Mesenchymal stem cell (in vitro differentiated cells and primary cell): ENCODE measurements around the gene ACTN3.

Experiments used
- DNase-seq: peaks from one replicate; pipeline ENCODE4 v3.0.0-alpha.2; 2013
- H2AFZ ChIP-seq: one replicate; pipeline ENCODE4 v1.6.1; 2013; ENCODE audit warnings: low read depth, mild to moderate bottlenecking, control low read depth, inconsistent platforms, low read length, moderate library complexity
- H2AK5ac ChIP-seq: 2 replicates; pipeline ENCODE4 v1.6.1; 2013; ENCODE audit warnings: low read length, moderate library complexity, mild to moderate bottlenecking, inconsistent platforms; ENCODE audit not compliant: severe bottlenecking
- H2BK120ac ChIP-seq: one replicate; pipeline ENCODE4 v1.6.1; 2013; ENCODE audit warnings: low read depth, mild to moderate bottlenecking, inconsistent platforms, low read length, moderate library complexity
- H2BK12ac ChIP-seq, 2 experiments: one replicate each; pipeline ENCODE4 v1.6.1; 2013; ENCODE audit warnings: inconsistent platforms in 2 of 2, low read length in 2 of 2, mild to moderate bottlenecking in 2 of 2, moderate library complexity in 2 of 2, control low read depth in 1 of 2
- H2BK15ac ChIP-seq: one replicate; pipeline ENCODE4 v1.6.1; 2013; ENCODE audit warnings: mild to moderate bottlenecking, low read depth, inconsistent platforms; ENCODE audit not compliant: poor library complexity, severe bottlenecking
- H2BK5ac ChIP-seq: 2 replicates; pipeline ENCODE4 v1.6.1; 2013; ENCODE audit warnings: low read depth, mild to moderate bottlenecking, low read length, control low read depth, inconsistent platforms; ENCODE audit not compliant: poor library complexity, severe bottlenecking
- H3K14ac ChIP-seq, 2 experiments: one replicate each; pipeline ENCODE4 v1.6.1; 2013; ENCODE audit warnings: inconsistent platforms in 2 of 2, low read length in 2 of 2, control low read depth in 1 of 2, mild to moderate bottlenecking in 1 of 2, moderate library complexity in 1 of 2
- H3K18ac ChIP-seq, 2 experiments: one replicate each; pipeline ENCODE4 v1.6.1; 2013; ENCODE audit warnings: inconsistent platforms in 2 of 2, low read length in 2 of 2, control low read depth in 1 of 2, low read depth in 1 of 2, mild to moderate bottlenecking in 1 of 2
- H3K23ac ChIP-seq, 2 experiments: one replicate each; pipeline ENCODE4 v1.6.1; 2013; ENCODE audit warnings: inconsistent platforms in 2 of 2, low read length in 2 of 2, mild to moderate bottlenecking in 2 of 2, moderate library complexity in 2 of 2, control low read depth in 1 of 2
- H3K27ac ChIP-seq: 2 replicates; pipeline ENCODE4 v1.5.1; 2013; ENCODE audit warnings: mild to moderate bottlenecking, moderate library complexity, low read length, control low read depth, inconsistent platforms; ENCODE audit not compliant: poor library complexity, severe bottlenecking
- H3K27me3 ChIP-seq, 2 experiments: 2 replicates each; pipeline versions ENCODE4 v1.6.1 to v1.7.0; 2013; ENCODE audit warnings: low read length in 2 of 2, mild to moderate bottlenecking in 2 of 2, moderate library complexity in 2 of 2, control low read depth in 1 of 2, inconsistent platforms in 1 of 2; ENCODE audit not compliant: control insufficient read depth in 1 of 2, insufficient read depth in 1 of 2
- H3K36me3 ChIP-seq, 2 experiments: 2 replicates each; pipeline versions ENCODE4 v1.6.1 to v1.7.0; 2013; ENCODE audit warnings: low read length in 2 of 2, control low read depth in 1 of 2, inconsistent platforms in 1 of 2, low read depth in 1 of 2, mild to moderate bottlenecking in 1 of 2; ENCODE audit not compliant: insufficient read depth in 2 of 2, control insufficient read depth in 1 of 2
- H3K4ac ChIP-seq, 2 experiments: one replicate each; pipeline ENCODE4 v1.6.1; 2013; ENCODE audit warnings: inconsistent platforms in 2 of 2, low read length in 2 of 2, mild to moderate bottlenecking in 2 of 2, moderate library complexity in 2 of 2, control low read depth in 1 of 2, low read depth in 1 of 2
- H3K4me1 ChIP-seq: 2 replicates; pipeline ENCODE4 v1.6.1; 2013; ENCODE audit warnings: low read depth, low read length, control low read depth; ENCODE audit not compliant: control insufficient read depth, insufficient read depth
- H3K4me2 ChIP-seq: 2 replicates; pipeline ENCODE4 v1.6.1; 2013; ENCODE audit warnings: low read length, mild to moderate bottlenecking, inconsistent platforms; ENCODE audit not compliant: poor library complexity, severe bottlenecking
- H3K4me3 ChIP-seq, 2 experiments: 2 replicates each; pipeline versions ENCODE4 v1.5.1 to v1.7.0; 2013; ENCODE audit warnings: low read length in 2 of 2, mild to moderate bottlenecking in 2 of 2, control low read depth in 1 of 2, low read depth in 1 of 2; ENCODE audit not compliant: insufficient read depth in 1 of 2
- H3K79me1 ChIP-seq: replicated peaks from 2 replicates; pipeline ENCODE4 v1.6.1; 2013; ENCODE audit warnings: mild to moderate bottlenecking, control low read depth, low read length, inconsistent platforms; ENCODE audit not compliant: poor library complexity, severe bottlenecking
- H3K9ac ChIP-seq: 2 replicates; pipeline ENCODE4 v1.7.0; 2013; ENCODE audit warnings: mild to moderate bottlenecking, low read length, moderate library complexity
- H3K9me3 ChIP-seq: 2 replicates; pipeline ENCODE4 v1.7.0; 2013; ENCODE audit warnings: mild to moderate bottlenecking, low read length; ENCODE audit not compliant: control insufficient read depth
- H4K8ac ChIP-seq: one replicate; pipeline ENCODE4 v1.6.1; 2013; ENCODE audit warnings: inconsistent platforms, mild to moderate bottlenecking, low read length, moderate library complexity
- H4K91ac ChIP-seq: one replicate; pipeline ENCODE4 v1.6.1; 2013; ENCODE audit warnings: mild to moderate bottlenecking, low read length, inconsistent platforms
- WGBS: methylation state at CpG from one replicate; pipeline ENCODE4 v1.1.7; 2013; ENCODE audit warnings: mixed read lengths; 5-methylcytosine and 5-hydroxymethylcytosine counted together

ACTN3 gene

DNA sequence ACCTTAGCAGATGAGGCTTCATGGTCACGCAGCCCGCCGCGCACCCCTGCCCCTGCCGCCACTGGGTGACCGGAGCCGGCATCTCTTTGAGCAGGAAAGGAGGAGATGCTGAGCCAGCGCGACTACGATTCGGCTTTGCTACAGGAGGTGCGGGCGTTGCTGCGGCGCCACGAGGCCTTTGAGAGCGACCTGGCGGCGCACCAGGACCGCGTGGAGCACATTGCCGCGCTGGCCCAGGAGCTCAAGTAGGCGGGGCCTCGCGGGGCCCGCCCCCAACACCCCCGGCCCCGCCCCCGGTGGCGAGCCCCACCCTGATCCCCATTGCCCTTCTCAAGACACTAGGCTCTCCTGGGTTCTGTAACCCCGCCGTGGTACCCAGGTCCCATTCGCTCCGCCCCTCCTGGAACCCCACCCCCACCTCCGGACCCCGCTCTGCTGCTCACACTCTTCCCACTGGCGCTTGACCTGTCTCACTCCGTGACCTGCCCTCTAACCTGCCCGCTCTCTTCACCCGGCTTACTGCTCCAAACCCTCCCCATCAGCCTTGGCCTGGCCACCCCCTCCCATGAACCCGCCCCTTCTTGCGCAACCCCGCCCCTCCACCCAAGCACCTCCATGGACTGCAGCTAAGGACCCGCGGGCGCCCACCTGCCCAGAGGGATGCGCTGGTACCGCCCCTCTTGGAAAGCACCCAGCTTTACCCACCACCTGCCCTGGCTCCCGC, 12.6 kb downstream of the ACTN3 start:
- H2BK120ac ChIP-seq = no peak overlapping the region
- no peak overlapping the region for H3K14ac ChIP-seq
- no peak overlapping the region for H3K9ac ChIP-seq
- H3K36me3 ChIP-seq = no peaks in the 10 kb centered on the region
- H3K4me3 ChIP-seq = peak overlapping the region in 1 of 2 experiments; percentile 29
- DNase-seq = no peak
- no peak overlapping the region for H3K27ac ChIP-seq
- no peak overlapping the region for H3K18ac ChIP-seq
- H2BK15ac ChIP-seq = no peak overlapping the region
- H3K4me1 ChIP-seq = no peaks in the 10 kb centered on the region
- WGBS = 70% methylated on average over 46 of the region's 50 CpGs
- no peak overlapping the region for H2BK12ac ChIP-seq
- no peak overlapping the region for H2AK5ac ChIP-seq
- no peaks in the 10 kb centered on the region for H3K9me3 ChIP-seq
- H4K91ac ChIP-seq = no peak overlapping the region
- no peak overlapping the region for H4K8ac ChIP-seq
- H3K4me2 ChIP-seq = no peak overlapping the region
- H2AFZ ChIP-seq = no peak overlapping the region
- H3K79me1 ChIP-seq = no peaks in the 10 kb centered on the region
- no peak overlapping the region for H3K4ac ChIP-seq
- peaks cover 17 to 38% of the 10 kb centered on the region in 2 experiments for H3K27me3 ChIP-seq
- no peak overlapping the region for H3K23ac ChIP-seq
- H2BK5ac ChIP-seq = no peak overlapping the region

DNA sequence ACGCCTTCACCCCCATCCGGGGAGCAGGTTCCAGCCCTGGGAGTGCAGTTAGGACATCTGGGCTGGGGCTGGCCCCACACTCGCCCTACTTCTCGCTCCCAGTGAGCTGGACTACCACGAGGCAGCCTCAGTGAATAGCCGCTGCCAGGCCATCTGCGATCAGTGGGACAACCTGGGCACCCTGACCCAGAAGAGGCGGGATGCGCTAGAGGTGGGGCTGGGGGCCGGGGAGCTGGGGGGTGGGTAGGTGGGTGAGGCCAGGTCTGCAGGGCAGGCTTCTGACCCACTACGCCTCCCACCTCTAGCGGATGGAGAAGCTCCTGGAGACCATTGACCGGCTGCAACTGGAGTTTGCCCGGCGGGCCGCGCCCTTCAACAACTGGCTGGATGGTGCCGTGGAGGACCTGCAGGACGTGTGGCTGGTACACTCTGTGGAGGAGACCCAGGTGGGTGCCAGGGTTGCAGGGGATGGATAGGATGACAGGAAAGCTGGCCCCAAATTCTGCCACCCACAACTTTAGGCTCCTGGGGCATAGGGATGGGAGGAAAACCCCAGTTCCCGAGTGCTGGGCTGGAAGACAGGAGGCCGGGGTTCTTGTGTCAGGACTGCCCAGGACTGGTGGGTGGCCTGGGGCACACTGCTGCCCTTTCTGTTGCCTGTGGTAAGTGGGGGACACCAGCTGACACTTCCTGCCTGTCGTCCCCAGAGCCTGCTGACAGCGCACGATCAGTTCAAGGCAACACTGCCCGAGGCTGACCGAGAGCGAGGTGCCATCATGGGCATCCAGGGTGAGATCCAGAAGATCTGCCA, 13.4 kb downstream of the ACTN3 start:
- Histone ChIP-seq H2BK120ac (no peak overlapping the region), H2AK5ac (no peak overlapping the region), H2AFZ (no peak overlapping the region), H3K4ac (no peak overlapping the region), H3K9ac (no peak overlapping the region), H3K4me3 (no peak overlapping the region), H4K91ac (no peak overlapping the region), H3K27me3 (peaks cover 17 to 38% of the 10 kb centered on the region in 2 experiments), H3K4me1 (no peaks in the 10 kb centered on the region), H3K27ac (no peak overlapping the region), H3K18ac (no peak overlapping the region), H2BK12ac (no peak overlapping the region), H3K9me3 (no peaks in the 10 kb centered on the region), H3K4me2 (no peak overlapping the region), H3K23ac (no peak overlapping the region), H4K8ac (no peak overlapping the region), H2BK15ac (no peak overlapping the region), H3K14ac (no peak overlapping the region), H3K79me1 (no peaks in the 10 kb centered on the region), H3K36me3 (peaks cover 0 to 4% of the 10 kb centered on the region in 2 experiments), H2BK5ac (no peak overlapping the region)
- DNase-seq = no peak
- WGBS = 85% methylated on average over 27 of the region's 27 CpGs

DNA sequence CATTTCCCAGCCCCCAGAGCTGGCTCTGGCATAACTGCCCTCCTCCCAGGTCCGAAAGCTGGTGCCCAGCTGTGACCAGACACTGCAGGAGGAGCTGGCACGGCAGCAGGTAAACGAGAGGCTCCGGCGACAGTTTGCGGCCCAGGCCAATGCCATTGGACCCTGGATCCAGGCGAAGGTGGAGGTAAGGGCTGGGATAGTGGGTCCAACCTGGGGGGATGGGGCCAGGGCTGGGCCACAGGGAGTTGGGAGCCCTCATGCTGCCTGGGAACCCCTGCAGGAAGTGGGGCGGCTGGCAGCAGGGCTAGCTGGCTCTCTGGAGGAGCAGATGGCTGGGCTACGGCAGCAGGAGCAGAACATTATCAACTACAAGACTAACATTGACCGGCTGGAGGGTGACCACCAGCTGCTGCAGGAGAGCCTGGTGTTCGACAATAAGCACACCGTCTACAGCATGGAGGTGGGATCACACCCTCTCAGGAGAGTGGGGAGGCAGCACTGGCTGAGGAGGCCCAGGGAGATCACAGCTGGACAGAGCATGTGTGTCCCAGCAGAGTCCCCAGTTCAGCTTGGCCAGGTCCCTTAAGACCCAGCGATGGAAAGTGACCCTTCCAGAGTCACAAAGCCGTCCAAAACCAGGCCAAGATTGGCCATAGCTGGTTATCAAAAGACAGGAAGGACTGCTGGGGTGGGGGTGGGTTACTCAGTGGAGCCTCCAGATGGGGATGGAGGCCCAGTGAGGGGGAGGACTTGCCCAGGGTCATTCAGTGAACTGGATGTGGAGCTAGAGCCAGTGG, 14.7 kb downstream of the ACTN3 start:
- no peak overlapping the region for H4K91ac ChIP-seq
- H3K9me3 ChIP-seq = no peaks in the 10 kb centered on the region
- DNase-seq = no peak
- no peak overlapping the region for H2AFZ ChIP-seq
- no peak overlapping the region for H2BK120ac ChIP-seq
- H3K4me2 ChIP-seq = no peak overlapping the region
- no peaks in the 10 kb centered on the region for H3K79me1 ChIP-seq
- peaks cover 17 to 29% of the 10 kb centered on the region in 2 experiments for H3K27me3 ChIP-seq
- no peak overlapping the region for H3K27ac ChIP-seq
- 87% methylated on average over 14 of the region's 14 CpGs for WGBS
- no peak overlapping the region for H3K4me3 ChIP-seq
- no peak overlapping the region for H3K14ac ChIP-seq
- H3K18ac ChIP-seq = no peak overlapping the region
- no peak overlapping the region for H3K9ac ChIP-seq
- H2BK5ac ChIP-seq = no peak overlapping the region
- H2AK5ac ChIP-seq = no peak overlapping the region
- H2BK15ac ChIP-seq = no peak overlapping the region
- peaks cover 0 to 16% of the 10 kb centered on the region in 2 experiments for H3K36me3 ChIP-seq
- H3K4ac ChIP-seq = no peak overlapping the region
- peak overlapping the region in 1 of 2 experiments; percentile 30 for H3K23ac ChIP-seq
- H2BK12ac ChIP-seq = no peak overlapping the region
- no peak overlapping the region for H4K8ac ChIP-seq
- no peaks in the 10 kb centered on the region for H3K4me1 ChIP-seq

DNA sequence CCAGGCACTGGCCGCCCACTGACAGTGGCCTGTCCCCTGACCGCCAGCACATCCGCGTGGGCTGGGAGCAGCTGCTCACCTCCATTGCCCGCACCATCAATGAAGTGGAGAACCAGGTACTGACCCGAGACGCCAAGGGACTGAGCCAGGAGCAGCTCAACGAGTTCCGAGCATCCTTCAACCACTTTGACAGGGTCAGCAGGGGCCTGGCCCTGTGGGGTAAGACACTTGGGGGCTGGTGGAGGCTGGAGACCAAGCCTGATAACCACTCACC, 15.2 kb downstream of the ACTN3 start:
- no peak overlapping the region for H3K4me3 ChIP-seq

More for the DNA sequence above, 15.2 kb downstream of the ACTN3 start:
- Histone ChIP-seq H3K4ac (no peak overlapping the region), H2BK120ac (no peak overlapping the region), H2BK5ac (no peak overlapping the region), H2BK15ac (no peak overlapping the region), H3K79me1 (no peaks in the 10 kb centered on the region), H3K4me1 (no peaks in the 10 kb centered on the region), H3K9me3 (no peaks in the 10 kb centered on the region), H3K9ac (no peak overlapping the region), H3K18ac (no peak overlapping the region), H3K4me2 (no peak overlapping the region), H4K8ac (no peak overlapping the region), H3K27me3 (peaks cover 17 to 29% of the 10 kb centered on the region in 2 experiments), H4K91ac (no peak overlapping the region), H3K14ac (no peak overlapping the region), H2BK12ac (no peak overlapping the region), H2AK5ac (no peak overlapping the region), H2AFZ (no peak overlapping the region), H3K23ac (no peak overlapping the region), H3K27ac (no peak overlapping the region), H3K36me3 (peaks cover 0 to 17% of the 10 kb centered on the region in 2 experiments)
- no peak for DNase-seq
- 90% methylated on average over 9 of the region's 9 CpGs for WGBS
